ENCODE results near the gene CPEB3.

DNA sequence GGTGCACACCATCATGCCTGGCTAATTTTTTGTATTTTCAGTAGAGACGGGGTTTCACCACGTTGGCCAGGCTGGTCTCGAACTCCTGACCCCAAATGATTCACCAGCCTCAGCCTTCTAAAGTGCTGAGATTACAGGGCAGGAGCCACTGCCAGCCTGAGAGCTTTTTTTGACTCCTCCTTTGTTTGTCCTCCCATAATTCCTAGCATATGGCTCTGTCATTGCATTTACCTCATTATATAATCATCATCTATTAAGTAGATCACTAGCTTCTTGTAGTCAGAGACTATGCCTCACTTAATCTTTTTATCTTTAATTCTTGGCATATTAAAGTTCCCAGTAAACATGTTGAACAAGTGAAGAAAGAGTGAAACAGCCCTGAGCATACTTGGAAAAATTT, 82.1 kb downstream of the CPEB3 start:
- TF ChIP-seq, protein P1, sequence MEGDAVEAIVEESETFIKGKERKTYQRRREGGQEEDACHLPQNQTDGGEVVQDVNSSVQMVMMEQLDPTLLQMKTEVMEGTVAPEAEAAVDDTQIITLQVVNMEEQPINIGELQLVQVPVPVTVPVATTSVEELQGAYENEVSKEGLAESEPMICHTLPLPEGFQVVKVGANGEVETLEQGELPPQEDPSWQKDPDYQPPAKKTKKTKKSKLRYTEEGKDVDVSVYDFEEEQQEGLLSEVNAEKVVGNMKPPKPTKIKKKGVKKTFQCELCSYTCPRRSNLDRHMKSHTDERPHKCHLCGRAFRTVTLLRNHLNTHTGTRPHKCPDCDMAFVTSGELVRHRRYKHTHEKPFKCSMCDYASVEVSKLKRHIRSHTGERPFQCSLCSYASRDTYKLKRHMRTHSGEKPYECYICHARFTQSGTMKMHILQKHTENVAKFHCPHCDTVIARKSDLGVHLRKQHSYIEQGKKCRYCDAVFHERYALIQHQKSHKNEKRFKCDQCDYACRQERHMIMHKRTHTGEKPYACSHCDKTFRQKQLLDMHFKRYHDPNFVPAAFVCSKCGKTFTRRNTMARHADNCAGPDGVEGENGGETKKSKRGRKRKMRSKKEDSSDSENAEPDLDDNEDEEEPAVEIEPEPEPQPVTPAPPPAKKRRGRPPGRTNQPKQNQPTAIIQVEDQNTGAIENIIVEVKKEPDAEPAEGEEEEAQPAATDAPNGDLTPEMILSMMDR (IDR thresholded peaks at IDR 0.05; ENCODE audit: low read length): no peak
- TF ChIP-seq EZH2 (IDR thresholded peaks at IDR 0.05; ENCODE audit: borderline replicate concordance, low read length): no peak
